Mucosa of descending colon (tissue), 3 donors: ENCODE results near the gene HYAL2. TPM values are rescaled to one million over a fixed set of nuclear protein-coding genes. Genes with fewer than 3 reads are reported as not detected.

Source experiments
- ATAC-seq: fragments of 200-7000 bp; cut with Tn5 transposase; one replicate; pipeline ENCODE4 v1.9.1; 2020; ENCODE audit warnings: mild to moderate bottlenecking, moderate library complexity
- DNase-seq, 3 donors: peaks; one replicate each; pipeline ENCODE4 v3.0.0-alpha.2; 2020
- H3K36me3 ChIP-seq: fragments of 200-600 bp; one replicate; pipeline ENCODE4 v1.8.0; 2021; ENCODE audit warnings: low read depth, mild to moderate bottlenecking
- H3K4me1 ChIP-seq: fragments of 200-600 bp; one replicate; pipeline ENCODE4 v1.8.0; 2021; ENCODE audit warnings: low read depth, mild to moderate bottlenecking
- H3K4me3 ChIP-seq: fragments of 200-600 bp; one replicate; pipeline ENCODE4 v1.8.0; 2021; ENCODE audit warnings: mild to moderate bottlenecking
- H3K9me3 ChIP-seq: fragments of 200-600 bp; one replicate; pipeline ENCODE4 v1.8.0; 2021; ENCODE audit warnings: mild to moderate bottlenecking
- CTCF ChIP-seq: fragments of 200-600 bp; IDR thresholded peaks from one replicate; pipeline ENCODE4 v1.8.0; 2022; ENCODE audit warnings: antibody characterized with exemption, mild to moderate bottlenecking
- intact Hi-C, 2 donors: fragments of 100-400 bp; cut with DNase I in 1 of 2; cut with micrococcal nuclease in 1 of 2; formaldehyde crosslinking; loops; one replicate each; pipeline versions ENCODE4 v1.11.0 to v1.11.1; 2022; cut with DNase I, micrococcal nuclease
- total RNA-seq, 3 donors: library from RNA; stranded (reverse); fragmentation: NEBNext Ultra II Directional in 2 of 3; extraction: Animal tissue kit (Norgen Biotek cat#: 25700) in 2 of 3; gene quantifications; one replicate each; pipeline versions ENCODE4 v1.2.1 to v1.2.4, GENCODE V29; 2021 to 2023
- donor health status: DM: no; HTN: no; CAD: no; lungs with moderate emphysema.
- donor health status: DM: no; HTN: no; CAD: no.
- donor health status: DM: no; HTN: yes; CAD: no.

Gene HYAL2
- total RNA-seq, 3 donors from 2014 or later: 18.6 to 32.5 (median 29.1) TPM

GRCh38 chr3:50292159-50293078 lies 30.1 kb downstream of the HYAL2 start, which contains the start of gene IFRD2:
Gene IFRD2 (minus strand): TSS chr3:50292429. CDS start chr3:50292274, 155 bp downstream.
- DNase-seq: peak; percentile 97 to 99 (median 97)
- Histone ChIP-seq H3K4me3 (peak within 1 kb of the TSS; percentile 61), H3K9me3 (no peaks in the 10 kb centered on the region), H3K4me1 (peaks cover 16% of the 10 kb centered on the region), H3K36me3 (peaks cover 4% of the 10 kb centered on the region)
- no peak for TF ChIP-seq CTCF
- intact Hi-C loops: no loop called here
- ATAC-seq: peak; percentile 93

- TF ChIP-seq CTCF: no peak
- intact Hi-C loops: no loop called here
These were observed 32.3 kb downstream of the HYAL2 start for GRCh38 chr3:50290161-50290641.

GRCh38 chr3:50289130-50289529 lies 33.4 kb downstream of the HYAL2 start:
- no peak for ATAC-seq
- DNase-seq: no peak
- H3K4me1 ChIP-seq: peaks cover 16% of the 10 kb centered on the region
- TF ChIP-seq CTCF: no peak
- no peaks in the 10 kb centered on the region for H3K9me3 ChIP-seq
- H3K36me3 ChIP-seq: peaks cover 4% of the 10 kb centered on the region
- no peak overlapping the region for H3K4me3 ChIP-seq
- intact Hi-C loops: no loop called here

More at GRCh38 chr3:50290161-50290641, 32.3 kb downstream of the HYAL2 start:
- H3K9me3 ChIP-seq: no peaks in the 10 kb centered on the region
- peak in 2 of 3 donors; percentile 39 to 65 for DNase-seq
- peaks cover 16% of the 10 kb centered on the region for H3K4me1 ChIP-seq
- peaks cover 4% of the 10 kb centered on the region for H3K36me3 ChIP-seq
- ATAC-seq: no peak
- H3K4me3 ChIP-seq: no peak overlapping the region

GRCh38 chr3:50288387-50289007 lies 34.0 kb downstream of the HYAL2 start:
- no peaks in the 10 kb centered on the region for H3K9me3 ChIP-seq
- ATAC-seq (no peak), DNase-seq (peak in 1 of 3 donors; percentile 48)
- intact Hi-C loops: no loop called here
- peaks cover 4% of the 10 kb centered on the region for H3K36me3 ChIP-seq
- peaks cover 16% of the 10 kb centered on the region for H3K4me1 ChIP-seq
- TF ChIP-seq CTCF: no peak
- H3K4me3 ChIP-seq: no peak overlapping the region

DNA sequence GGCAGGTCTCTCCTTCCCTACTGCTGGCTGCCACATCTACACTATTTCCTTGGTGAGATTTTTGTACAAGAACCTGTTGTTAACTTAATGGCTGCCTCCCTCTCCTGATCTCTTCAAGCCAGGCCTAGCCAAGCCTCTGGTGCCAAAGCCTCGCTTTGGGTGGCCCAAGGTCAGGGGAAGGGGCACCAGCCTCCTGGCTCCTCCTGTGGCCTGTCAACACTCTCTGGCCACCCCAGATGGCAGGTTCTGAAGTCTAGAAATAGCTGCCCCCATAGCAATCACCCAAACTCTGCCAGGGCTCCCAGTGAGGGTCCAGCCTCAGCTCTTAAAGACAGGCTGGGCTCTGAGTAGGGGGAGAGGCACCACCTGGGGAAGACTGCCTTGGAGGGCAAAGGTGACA lies 35.3 kb downstream of the HYAL2 start:
- peaks cover 12% of the 10 kb centered on the region for H3K4me1 ChIP-seq
- DNase-seq (no peak), ATAC-seq (no peak)
- TF ChIP-seq CTCF: no peak
- no peak overlapping the region for H3K4me3 ChIP-seq
- H3K9me3 ChIP-seq: no peaks in the 10 kb centered on the region
- intact Hi-C loops: no loop called here
- H3K36me3 ChIP-seq: peaks cover 4% of the 10 kb centered on the region
